ENCODE measurements around the gene CLIP3.
"Not testable (repeated sequence)": the region's sequence is repeated elsewhere in the genome, so short reads cannot be mapped to it uniquely, and the experiment has no call there.

Gene CLIP3

DNA sequence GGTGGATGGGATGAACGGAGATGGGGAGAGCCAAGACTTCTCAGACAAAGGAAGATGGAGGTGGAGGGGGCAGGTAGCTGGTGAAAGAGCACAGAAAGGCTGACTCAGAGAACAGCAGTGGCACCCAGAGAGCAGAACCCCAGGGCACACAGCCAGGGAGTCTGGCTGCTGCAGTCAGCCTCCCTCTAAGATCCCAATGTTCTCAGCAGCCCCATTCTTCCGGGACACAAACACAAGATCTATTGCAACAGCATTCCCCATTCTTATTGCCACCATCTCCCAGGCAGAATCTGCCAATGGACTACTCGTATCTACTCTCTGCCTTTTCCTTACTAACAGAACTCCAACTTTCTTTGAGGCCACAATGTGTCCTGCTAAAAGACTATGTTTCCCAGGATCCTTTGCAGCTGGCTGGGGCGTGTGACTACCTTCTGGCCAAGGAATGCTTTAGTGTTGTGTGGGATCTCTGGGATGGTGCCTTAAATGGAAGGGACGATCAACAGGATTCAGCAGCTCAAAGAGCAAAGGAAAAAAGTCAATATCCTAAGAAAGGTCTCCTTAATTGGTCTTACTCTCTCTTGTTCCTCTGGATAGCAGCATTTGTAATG lies 13.9 kb upstream of the CLIP3 start:
- no peak for DNase-seq

DNA sequence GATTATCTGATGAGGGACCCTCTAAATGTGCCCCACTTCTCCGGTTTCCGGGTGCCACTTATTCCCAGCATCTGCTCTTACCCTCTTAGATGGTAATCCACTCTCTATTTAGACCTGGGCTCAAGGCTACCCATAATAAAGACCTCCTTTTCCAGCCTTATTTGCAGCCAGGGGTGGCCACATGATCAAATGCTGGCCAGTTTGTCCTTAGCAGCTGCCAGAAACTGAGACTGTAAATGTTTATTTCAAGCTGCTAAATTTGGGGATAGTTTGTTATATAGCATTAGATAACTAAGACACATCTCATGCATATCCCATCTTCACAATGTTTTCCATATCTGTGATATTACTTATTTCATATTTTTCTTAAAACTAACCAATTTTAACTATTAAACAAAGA lies 11.3 kb upstream of the CLIP3 start:
- no peak for DNase-seq

DNA sequence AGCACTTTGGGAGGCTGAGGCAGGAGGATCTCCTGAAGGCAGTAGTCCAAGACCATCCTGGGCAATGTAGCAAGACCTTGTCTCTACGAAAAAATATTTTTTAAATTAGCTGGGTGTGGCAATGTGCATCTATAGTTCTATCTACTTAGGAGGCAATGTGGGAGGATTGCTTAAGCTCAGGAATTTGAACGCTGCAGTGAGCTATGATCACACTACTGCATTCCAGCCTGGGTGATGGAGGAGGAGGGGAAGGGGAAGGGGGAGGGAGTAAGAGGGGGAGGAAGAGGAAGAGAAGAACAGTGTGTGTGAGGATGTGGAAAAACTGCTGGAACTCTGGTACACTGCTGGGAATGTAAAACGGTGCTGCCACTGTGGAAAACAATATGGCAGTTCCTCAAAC lies 9.2 kb upstream of the CLIP3 start:
- peak; percentile 93 for DNase-seq

- DNase-seq = not testable (repeated sequence)
Observed at GRCh38 chr19:36041092-36041491, 8.4 kb upstream of the CLIP3 start.

- DNase-seq = no peak
Observed at GRCh38 chr19:36040495-36040894, 7.8 kb upstream of the CLIP3 start.

GRCh38 chr19:36031308-36031707 lies 1.4 kb downstream of the CLIP3 start:
- DNase-seq = no peak

GRCh38 chr19:36030264-36031148 lies 2.2 kb downstream of the CLIP3 start:
- peak; percentile 36 for DNase-seq

- no peak for DNase-seq
Observed at GRCh38 chr19:36028313-36029041, 4.2 kb downstream of the CLIP3 start.

DNA sequence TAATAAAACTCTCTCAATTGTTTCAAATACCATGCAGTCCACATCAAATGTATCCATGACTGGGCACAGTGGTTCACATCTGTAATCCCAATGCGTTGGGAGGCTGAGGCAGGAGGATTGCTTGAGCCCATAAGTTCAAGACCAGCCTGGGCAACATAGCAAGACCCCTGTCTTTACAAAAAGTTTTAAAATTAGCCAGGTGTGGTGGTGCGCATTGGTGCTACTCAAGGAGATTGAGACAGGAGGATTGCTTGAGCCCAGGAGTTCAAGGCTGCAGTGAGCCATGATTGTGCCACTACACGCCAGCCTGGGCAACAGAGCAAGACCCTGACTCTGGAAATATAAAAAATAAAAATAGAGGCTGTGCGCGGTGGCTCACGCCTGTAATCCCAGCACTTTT lies 5.0 kb downstream of the CLIP3 start:
- no peak for DNase-seq

GRCh38 chr19:36026091-36026876 lies 6.4 kb downstream of the CLIP3 start:
- DNase-seq = no peak

GRCh38 chr19:36025541-36025940 lies 7.1 kb downstream of the CLIP3 start:
- no peak for DNase-seq

DNA sequence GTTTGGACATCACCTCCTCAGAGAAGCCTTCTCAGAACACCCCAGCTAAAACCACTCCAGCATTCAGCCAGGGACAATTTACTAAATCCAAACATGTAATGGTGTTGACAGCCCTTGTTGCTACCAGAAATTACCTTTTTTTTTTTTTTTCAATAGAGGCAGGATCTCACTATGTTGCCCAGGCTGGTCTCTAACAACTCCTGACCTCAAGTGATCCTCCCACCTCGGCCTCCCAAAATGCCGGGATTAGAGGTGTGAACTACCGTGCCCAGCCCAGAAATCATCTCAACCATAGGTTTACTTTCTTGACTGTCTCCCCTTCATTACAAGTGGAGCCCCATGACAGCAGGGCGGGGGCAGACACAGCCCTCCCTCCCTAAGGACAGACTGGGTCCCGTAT lies 9.2 kb downstream of the CLIP3 start:
- DNase-seq = no peak

DNA sequence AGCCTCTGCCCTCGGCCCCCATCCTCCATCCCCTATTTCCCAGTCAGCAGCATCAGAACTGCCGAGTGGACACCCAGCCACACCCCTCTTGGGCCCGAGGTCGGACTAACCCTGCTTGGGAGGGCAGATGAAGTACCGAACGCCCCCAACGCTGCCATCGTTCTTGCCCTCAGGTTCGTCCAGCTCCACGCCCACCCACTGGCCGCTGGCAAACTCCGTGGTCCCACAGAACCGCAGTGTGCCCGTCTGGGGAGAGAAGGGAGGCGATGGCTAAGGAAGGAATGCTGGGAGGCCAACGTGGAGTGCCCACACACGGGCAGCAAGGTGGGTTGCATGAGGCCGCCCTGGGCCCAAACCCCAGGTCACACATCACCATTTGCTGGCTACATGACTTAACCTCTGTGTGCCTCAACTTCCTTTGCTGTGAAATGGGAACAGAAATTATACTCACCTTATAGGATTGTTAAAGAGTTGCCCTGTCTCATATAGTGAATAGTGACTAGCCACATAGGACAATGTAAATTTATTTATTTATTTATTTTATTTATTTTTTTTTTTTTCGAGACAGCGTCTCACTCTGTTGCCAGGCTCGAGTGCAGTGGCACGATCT lies 13.5 kb downstream of the CLIP3 start:
- DNase-seq = no peak

DNA sequence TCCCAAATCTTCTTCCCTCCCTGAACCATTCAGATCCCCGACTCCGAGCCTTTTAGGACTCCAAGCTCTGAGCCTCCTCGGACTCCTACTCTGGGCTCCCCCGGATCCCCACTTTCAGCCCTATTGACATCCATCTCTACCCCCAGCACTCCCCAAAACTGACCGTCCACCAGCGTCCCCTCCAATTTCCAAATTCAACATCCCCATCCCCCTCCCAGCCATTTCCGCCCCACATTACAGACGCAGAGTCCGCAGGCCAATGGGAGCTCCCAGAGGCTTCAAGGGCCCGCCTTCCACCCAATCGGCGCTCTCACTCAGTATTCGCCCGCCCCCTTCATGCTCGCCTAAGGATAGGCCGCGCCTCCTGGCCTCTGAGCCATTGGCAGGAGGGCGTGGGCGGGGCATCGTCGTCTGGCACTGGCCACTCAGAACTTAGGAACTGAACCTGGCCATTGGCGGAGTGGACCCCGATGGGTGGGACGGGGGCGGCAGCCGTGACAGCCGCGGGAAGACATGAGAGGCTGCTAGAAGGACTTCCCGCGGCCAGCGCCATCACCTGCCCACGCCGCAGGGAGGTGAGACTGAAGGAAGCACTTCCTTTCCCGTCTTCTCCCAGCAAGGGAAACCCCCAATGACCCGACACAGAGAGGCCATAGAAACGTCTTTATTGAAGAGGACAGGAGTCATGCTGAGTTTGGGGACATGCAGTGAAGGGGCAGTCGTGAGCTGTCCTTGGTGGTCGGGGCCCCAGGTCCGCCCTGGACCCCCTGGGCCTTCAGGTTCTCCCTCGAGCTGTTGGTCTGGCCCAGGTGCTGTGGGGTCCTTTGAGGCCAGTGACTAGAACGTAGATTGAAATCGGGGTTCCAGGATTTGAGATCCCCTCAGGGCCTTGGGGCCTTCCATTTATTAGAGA lies 18.4 kb downstream of the CLIP3 start, which contains the start of gene ALKBH6:
ALKBH6 (minus strand) TSS at position 202 of the 913 bp plus-strand sequence. CDS start 816 bp downstream, outside the sequence.
- DNase-seq = peak; percentile 98

GRCh38 chr19:36013280-36014011 lies 19.2 kb downstream of the CLIP3 start:
- no peak for DNase-seq

DNA sequence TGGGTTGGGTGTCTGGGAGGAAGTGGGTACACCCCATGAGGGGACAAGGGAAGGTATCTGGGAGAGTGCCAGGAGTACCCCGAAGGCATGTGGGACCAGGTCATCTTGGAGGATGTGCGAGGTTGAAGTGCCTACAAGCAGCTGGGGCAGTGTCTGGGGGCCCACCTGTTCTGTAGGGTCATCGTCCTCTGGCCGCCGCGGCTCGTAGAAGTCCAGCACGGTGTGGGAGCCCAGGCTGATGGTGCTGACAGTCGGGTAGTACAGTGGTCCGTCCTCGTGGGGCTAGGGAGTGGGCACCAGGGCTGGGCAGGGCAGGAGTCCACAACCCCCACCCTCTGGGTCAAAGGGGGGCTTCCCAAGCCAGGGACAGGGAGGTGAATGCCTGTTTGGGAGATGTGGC lies 22.3 kb downstream of the CLIP3 start:
- no peak for DNase-seq

DNA sequence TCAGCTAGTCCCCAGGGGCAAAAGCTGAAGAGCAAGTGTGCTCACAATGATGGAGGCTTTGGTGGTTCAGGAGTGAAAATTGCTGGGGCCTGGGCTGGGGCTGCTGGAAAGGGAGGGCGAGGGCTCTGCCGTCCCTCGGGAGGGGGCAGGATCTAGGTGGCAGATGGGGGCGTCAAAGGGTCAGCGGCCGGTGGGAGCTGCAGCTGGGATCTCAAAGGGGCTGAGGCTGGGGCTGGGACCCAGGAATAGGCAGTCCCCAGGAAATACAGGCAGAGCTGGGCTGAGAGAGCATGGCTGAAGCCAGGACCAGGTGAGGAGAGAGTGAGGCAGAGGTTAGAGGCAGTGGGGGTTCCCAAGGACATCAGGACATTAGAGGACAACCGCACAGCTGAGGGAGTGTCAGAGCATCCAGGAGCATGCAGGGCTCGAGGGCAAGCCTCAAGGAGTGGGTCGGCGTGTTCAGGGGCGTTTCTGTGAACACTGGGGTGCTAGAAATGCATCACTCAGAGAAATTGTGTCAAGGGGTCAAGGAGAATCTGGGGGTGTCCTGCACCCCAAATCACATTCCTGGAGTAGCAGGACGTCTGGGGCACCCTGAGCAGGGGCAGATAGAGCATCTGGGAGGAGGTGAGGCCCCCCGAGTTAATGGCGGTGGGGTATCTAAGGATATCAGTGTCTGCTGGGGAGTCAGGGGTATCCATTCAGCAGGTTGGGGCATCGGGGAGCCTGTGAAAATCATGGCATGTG lies 22.9 kb downstream of the CLIP3 start:
- DNase-seq = no peak

GRCh38 chr19:36009220-36009619 lies 23.5 kb downstream of the CLIP3 start:
- DNase-seq = peak; percentile 39

DNA sequence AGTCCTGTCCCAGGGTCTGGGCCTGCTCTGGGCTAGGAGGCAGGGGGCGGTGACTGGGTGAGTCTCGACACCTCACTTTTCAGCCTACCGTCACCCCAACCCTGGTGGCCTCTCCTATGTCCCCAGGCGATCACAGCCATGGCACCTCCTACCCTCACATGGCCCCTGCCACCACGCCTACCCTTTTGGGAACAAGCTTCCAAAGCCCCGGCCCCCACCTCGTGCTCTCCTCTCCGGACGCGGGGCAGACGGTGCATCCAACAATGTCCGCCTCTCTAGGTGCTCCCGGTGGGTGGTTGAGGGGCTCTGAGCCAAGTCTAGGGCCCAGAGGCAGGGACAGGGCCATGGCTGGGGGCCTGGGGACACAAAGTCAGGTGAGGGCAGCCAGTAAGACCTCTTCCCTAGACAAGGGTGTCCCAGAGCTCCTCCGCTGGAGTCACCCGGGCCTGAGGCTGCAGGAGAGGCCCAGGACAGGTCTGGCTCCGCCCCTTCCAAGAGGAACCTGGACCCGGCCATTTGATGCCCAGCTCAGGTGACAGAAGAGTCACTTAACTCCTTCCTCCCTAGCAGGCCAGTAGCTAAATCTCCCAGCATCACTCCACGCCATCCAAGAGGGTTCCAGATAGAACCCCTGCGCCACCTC lies 24.2 kb downstream of the CLIP3 start, which contains the start of gene SYNE4:
SYNE4 (minus strand) TSS at position 478 of the 643 bp plus-strand sequence; CDS start at position 346, 132 bp downstream.
- DNase-seq = no peak
